T-helper 17 cell (primary cell): ENCODE data around the gene PBOV1. TPM values are rescaled to one million over a fixed set of nuclear protein-coding genes. Genes with fewer than 3 reads are reported as not detected.
"Not testable (repeated sequence)": the region's sequence is repeated elsewhere in the genome, so short reads cannot be mapped to it uniquely, and the experiment has no call there.

ENCODE experiments used
- ATAC-seq: fragments of 150-1000 bp; cut with Tn5 transposase; 2 replicates; pipeline ENCODE4 v1.10.0; 2021; ENCODE audit warnings: mild to moderate bottlenecking, moderate library complexity
- DNase-seq, 3 donors: peaks; one replicate each; pipeline versions ENCODE4 v3.0.0 to v3.0.0-alpha.2; 2020 to 2021
- H3K9me3 ChIP-seq: one replicate; pipeline ENCODE4 v1.7.0; 2013; ENCODE audit warnings: low read length, mild to moderate bottlenecking; ENCODE audit not compliant: control insufficient read depth, poor library complexity, severe bottlenecking
- H3K27ac Mint-ChIP-seq: one replicate; pipeline ENCODE4 v1.8.0; 2022; ENCODE audit warnings: mild to moderate bottlenecking, moderate library complexity, mixed read lengths
- H3K27me3 Mint-ChIP-seq: one replicate; pipeline ENCODE4 v1.8.0; 2022; ENCODE audit warnings: mixed read lengths
- H3K36me3 Mint-ChIP-seq: one replicate; pipeline ENCODE4 v1.8.0; 2022; ENCODE audit warnings: low read depth, mixed read lengths
- H3K4me1 Mint-ChIP-seq: one replicate; pipeline ENCODE4 v1.8.0; 2022; ENCODE audit warnings: mild to moderate bottlenecking, mixed read lengths
- H3K4me3 Mint-ChIP-seq: one replicate; pipeline ENCODE4 v1.8.0; 2022; ENCODE audit warnings: mild to moderate bottlenecking, moderate library complexity, mixed read lengths
- total RNA-seq, 4 donors: library from RNA in 2 of 4; stranded (reverse) in 2 of 4; gene quantifications; one replicate each; pipeline ENCODE4 v1.2.3 and lab custom pipeline; 2022 to 2026

Gene PBOV1
- total RNA-seq, 2 donors from 2014 or later, result not detected

- H3K27ac Mint-ChIP-seq, result peak overlapping the region; percentile 43
- peaks cover 10% of the 10 kb centered on the region for H3K36me3 Mint-ChIP-seq
- no peak for DNase-seq
- H3K9me3 ChIP-seq, result no peaks in the 10 kb centered on the region
- H3K4me1 Mint-ChIP-seq, result peaks cover 3% of the 10 kb centered on the region
- ATAC-seq, result no peak
- peaks cover 71% of the 10 kb centered on the region for H3K27me3 Mint-ChIP-seq
- H3K4me3 Mint-ChIP-seq, result no peak overlapping the region
These were observed 12.6 kb upstream of the PBOV1 start for GRCh38 chr6:138230759-138231380.

GRCh38 chr6:138230221-138230620 is 11.9 kb upstream of the PBOV1 start:
- H3K4me1 Mint-ChIP-seq, result peaks cover 4% of the 10 kb centered on the region

GRCh38 chr6:138229663-138230179 is 11.4 kb upstream of the PBOV1 start:
- no peak overlapping the region for H3K4me3 Mint-ChIP-seq
- no peak for DNase-seq

More at GRCh38 chr6:138230221-138230620, 11.9 kb upstream of the PBOV1 start:
- peaks cover 72% of the 10 kb centered on the region for H3K27me3 Mint-ChIP-seq
- DNase-seq (no peak), ATAC-seq (no peak)
- H3K4me3 Mint-ChIP-seq, result no peak overlapping the region
- H3K36me3 Mint-ChIP-seq, result peaks cover 10% of the 10 kb centered on the region
- H3K27ac Mint-ChIP-seq, result peak overlapping the region; percentile 43
- no peaks in the 10 kb centered on the region for H3K9me3 ChIP-seq

GRCh38 chr6:138229072-138229471 is 10.8 kb upstream of the PBOV1 start:
- H3K27me3 Mint-ChIP-seq, result peaks cover 72% of the 10 kb centered on the region
- ATAC-seq (no peak), DNase-seq (no peak)
- H3K9me3 ChIP-seq, result no peaks in the 10 kb centered on the region
- no peak overlapping the region for H3K4me3 Mint-ChIP-seq
- H3K4me1 Mint-ChIP-seq, result peaks cover 6% of the 10 kb centered on the region
- H3K27ac Mint-ChIP-seq, result no peak overlapping the region
- peaks cover 10% of the 10 kb centered on the region for H3K36me3 Mint-ChIP-seq

More at GRCh38 chr6:138229663-138230179, 11.4 kb upstream of the PBOV1 start:
- ATAC-seq, result no peak
- H3K27ac Mint-ChIP-seq, result no peak overlapping the region
- H3K9me3 ChIP-seq, result no peaks in the 10 kb centered on the region
- peaks cover 71% of the 10 kb centered on the region for H3K27me3 Mint-ChIP-seq
- peaks cover 10% of the 10 kb centered on the region for H3K36me3 Mint-ChIP-seq
- H3K4me1 Mint-ChIP-seq, result peaks cover 6% of the 10 kb centered on the region

GRCh38 chr6:138227316-138227781 is 9.1 kb upstream of the PBOV1 start:
- H3K27me3 Mint-ChIP-seq, result peaks cover 61% of the 10 kb centered on the region
- ATAC-seq (no peak), DNase-seq (no peak)
- H3K4me1 Mint-ChIP-seq, result peaks cover 6% of the 10 kb centered on the region
- no peaks in the 10 kb centered on the region for H3K9me3 ChIP-seq
- H3K27ac Mint-ChIP-seq, result no peak overlapping the region
- peak overlapping the region; percentile 47 for H3K4me3 Mint-ChIP-seq
- H3K36me3 Mint-ChIP-seq, result peaks cover 8% of the 10 kb centered on the region

GRCh38 chr6:138226700-138227315 is 8.5 kb upstream of the PBOV1 start:
- Mint-ChIP-seq H3K4me1 (peaks cover 6% of the 10 kb centered on the region), H3K4me3 (no peak overlapping the region), H3K27ac (no peak overlapping the region), H3K36me3 (peaks cover 8% of the 10 kb centered on the region), H3K27me3 (peaks cover 66% of the 10 kb centered on the region)
- DNase-seq (no peak), ATAC-seq (no peak)
- H3K9me3 ChIP-seq, result no peaks in the 10 kb centered on the region

GRCh38 chr6:138225953-138226352 is 7.7 kb upstream of the PBOV1 start:
- Mint-ChIP-seq H3K27me3 (peaks cover 68% of the 10 kb centered on the region), H3K36me3 (peaks cover 8% of the 10 kb centered on the region), H3K4me1 (peaks cover 6% of the 10 kb centered on the region), H3K4me3 (no peak overlapping the region), H3K27ac (no peak overlapping the region)
- no peak for DNase-seq
- no peaks in the 10 kb centered on the region for H3K9me3 ChIP-seq
- ATAC-seq, result no peak

GRCh38 chr6:138222901-138223546 is 4.7 kb upstream of the PBOV1 start:
- DNase-seq, result no peak
- H3K9me3 ChIP-seq, result no peaks in the 10 kb centered on the region
- Mint-ChIP-seq H3K27me3 (peaks cover 58% of the 10 kb centered on the region), H3K4me1 (peaks cover 3% of the 10 kb centered on the region), H3K4me3 (no peak overlapping the region), H3K27ac (no peak overlapping the region), H3K36me3 (peaks cover 12% of the 10 kb centered on the region)
- ATAC-seq, result no peak

GRCh38 chr6:138219901-138220300 is 1.6 kb upstream of the PBOV1 start:
- H3K4me1 Mint-ChIP-seq, result no peaks in the 10 kb centered on the region
- no peak overlapping the region for H3K27ac Mint-ChIP-seq
- H3K36me3 Mint-ChIP-seq, result peaks cover 9% of the 10 kb centered on the region
- no peaks in the 10 kb centered on the region for H3K9me3 ChIP-seq
- DNase-seq (no peak), ATAC-seq (no peak)
- H3K4me3 Mint-ChIP-seq, result no peak overlapping the region
- peaks cover 56% of the 10 kb centered on the region for H3K27me3 Mint-ChIP-seq

- no peak for DNase-seq
- peaks cover 59% of the 10 kb centered on the region for H3K27me3 Mint-ChIP-seq
- ATAC-seq, result no peak
- no peak overlapping the region for H3K4me3 Mint-ChIP-seq
- no peaks in the 10 kb centered on the region for H3K4me1 Mint-ChIP-seq
- no peak overlapping the region for H3K27ac Mint-ChIP-seq
- no peaks in the 10 kb centered on the region for H3K9me3 ChIP-seq
- H3K36me3 Mint-ChIP-seq, result peaks cover 9% of the 10 kb centered on the region
These were observed 1.1 kb upstream of the PBOV1 start for GRCh38 chr6:138219398-138219797.

GRCh38 chr6:138215093-138215782 is 3.1 kb downstream of the PBOV1 start:
- ATAC-seq (no peak), DNase-seq (no peak)
- H3K9me3 ChIP-seq, result no peaks in the 10 kb centered on the region
- Mint-ChIP-seq H3K4me1 (no peaks in the 10 kb centered on the region), H3K36me3 (peaks cover 9% of the 10 kb centered on the region), H3K27me3 (peaks cover 54% of the 10 kb centered on the region), H3K4me3 (no peak overlapping the region), H3K27ac (no peak overlapping the region)

- not testable (repeated sequence) for H3K4me1 Mint-ChIP-seq, H3K36me3 Mint-ChIP-seq, ATAC-seq, H3K9me3 ChIP-seq, H3K27ac Mint-ChIP-seq, DNase-seq, H3K4me3 Mint-ChIP-seq
- peaks cover 55% of the 10 kb centered on the region for H3K27me3 Mint-ChIP-seq
These were observed 5.8 kb downstream of the PBOV1 start for GRCh38 chr6:138212530-138212929.

GRCh38 chr6:138211601-138212000 is 6.7 kb downstream of the PBOV1 start:
- peaks cover 61% of the 10 kb centered on the region for H3K27me3 Mint-ChIP-seq
- H3K4me1 Mint-ChIP-seq, result no peaks in the 10 kb centered on the region
- H3K27ac Mint-ChIP-seq, result no peak overlapping the region
- ATAC-seq, result no peak
- no peaks in the 10 kb centered on the region for H3K36me3 Mint-ChIP-seq
- DNase-seq, result no peak
- H3K4me3 Mint-ChIP-seq, result no peak overlapping the region
- H3K9me3 ChIP-seq, result no peaks in the 10 kb centered on the region
